GM19328 (cell line): ENCODE results near the gene RASA3.
"Not testable (repeated sequence)": the region's sequence is repeated elsewhere in the genome, so short reads cannot be mapped to it uniquely, and the experiment has no call there.

Experiments used
- ATAC-seq: cut with Tn5 transposase; IDR thresholded peaks from one replicate; pipeline ENCODE4 v1.9.1; 2021; ENCODE audit warnings: mild to moderate bottlenecking, moderate library complexity; ENCODE audit not compliant: unreplicated experiment

Gene RASA3

DNA sequence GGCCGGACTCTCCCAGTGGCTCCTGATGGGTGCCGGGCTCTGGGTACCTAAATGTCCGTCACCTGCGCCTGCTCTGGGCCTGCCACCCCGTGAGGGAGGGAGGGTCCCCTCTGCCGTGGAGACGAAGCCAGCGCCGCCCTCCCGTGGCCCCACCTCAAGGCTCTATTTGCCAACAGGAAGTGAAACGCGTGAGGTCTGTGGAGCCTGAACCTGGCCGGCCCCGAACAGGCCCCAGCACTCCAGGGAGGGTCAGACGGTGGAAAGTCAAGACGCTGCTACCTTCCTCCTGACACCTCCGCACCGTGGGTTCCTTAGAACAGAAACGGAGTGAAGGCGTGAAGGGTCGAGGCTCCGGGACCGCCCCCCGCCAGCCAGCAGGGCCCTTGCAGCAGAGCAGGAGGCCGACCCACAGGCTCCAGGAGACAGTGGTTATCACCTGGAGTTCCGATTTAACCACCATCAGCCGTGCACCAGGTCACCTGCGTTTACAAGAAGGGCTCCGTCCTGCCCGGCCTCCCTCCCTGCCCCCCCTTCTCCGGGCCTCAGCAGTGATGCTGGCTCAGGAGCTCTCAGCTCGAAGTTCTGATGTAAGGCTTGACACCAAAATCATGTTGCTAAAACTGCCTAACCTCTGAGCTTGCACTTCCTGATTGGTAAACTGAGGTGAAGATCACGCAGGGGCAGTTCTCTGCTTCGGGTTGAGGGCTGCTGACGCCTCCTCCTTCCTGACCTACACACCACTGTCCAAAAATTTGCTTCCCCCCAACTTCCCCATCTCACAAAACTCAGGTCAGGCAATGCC, 107.6 kb downstream of the RASA3 start:
- peak; percentile 62 for ATAC-seq

DNA sequence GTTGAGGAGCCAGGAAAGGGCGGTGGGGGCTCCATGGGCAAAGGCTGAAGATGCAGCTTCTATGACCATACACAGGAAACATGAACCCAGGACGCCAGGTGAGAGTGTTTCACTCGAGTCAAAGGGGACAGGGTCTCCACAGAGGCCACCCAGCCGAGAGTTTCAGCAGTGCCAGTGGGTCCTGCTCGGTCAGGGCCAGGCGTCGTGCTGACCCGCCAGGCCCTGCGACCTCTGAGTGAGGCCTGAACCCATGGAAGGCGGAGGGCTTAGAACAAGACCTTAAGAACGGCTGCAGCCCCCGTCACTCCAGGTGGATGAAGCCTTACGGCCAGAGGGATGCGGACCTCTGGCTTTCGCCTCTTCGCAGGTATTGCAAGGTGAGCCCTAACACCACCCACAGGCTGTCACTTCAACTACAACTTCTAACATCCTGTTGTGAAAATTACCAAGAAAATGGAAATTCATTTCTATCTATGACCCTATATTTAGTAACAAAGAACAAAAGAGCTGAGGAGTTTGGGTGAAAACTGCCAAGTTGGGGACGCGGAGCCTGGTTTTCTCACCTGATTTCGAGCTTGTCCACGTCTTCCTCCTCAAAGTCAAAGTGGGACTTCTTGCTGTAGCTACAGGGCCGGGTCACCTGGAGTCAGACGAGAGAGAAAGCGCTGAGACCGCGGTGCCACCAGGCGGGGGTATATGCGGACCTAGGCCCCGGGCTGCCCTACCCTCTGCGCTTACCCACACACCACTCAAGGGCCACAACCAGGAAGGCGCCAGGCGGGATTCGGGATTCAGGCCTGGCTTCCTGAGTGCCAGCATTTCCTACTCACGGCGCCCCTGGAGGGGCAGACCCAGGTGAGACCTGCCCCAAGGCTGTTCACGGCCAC, 108.5 kb downstream of the RASA3 start:
- ATAC-seq, result peak; percentile 2

DNA sequence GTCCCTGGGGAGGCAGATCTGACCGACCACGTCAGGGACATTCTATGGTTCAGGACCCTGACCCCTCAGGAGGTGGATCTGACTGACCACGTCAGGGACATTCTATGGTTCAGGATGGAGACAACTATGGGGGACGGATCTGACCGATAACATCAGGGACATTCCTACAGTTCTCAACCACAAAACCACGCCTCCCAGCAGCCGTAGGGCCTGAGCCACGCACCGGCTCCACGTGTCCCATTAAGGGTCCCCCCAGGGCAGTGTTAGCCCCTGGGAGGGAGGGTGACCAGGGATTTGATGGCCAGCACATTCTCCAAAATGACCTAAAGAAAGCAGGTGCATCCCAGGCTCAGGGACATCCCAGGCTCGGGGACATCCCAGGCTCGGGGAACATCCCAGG, 109.5 kb downstream of the RASA3 start:
- ATAC-seq, result no peak

DNA sequence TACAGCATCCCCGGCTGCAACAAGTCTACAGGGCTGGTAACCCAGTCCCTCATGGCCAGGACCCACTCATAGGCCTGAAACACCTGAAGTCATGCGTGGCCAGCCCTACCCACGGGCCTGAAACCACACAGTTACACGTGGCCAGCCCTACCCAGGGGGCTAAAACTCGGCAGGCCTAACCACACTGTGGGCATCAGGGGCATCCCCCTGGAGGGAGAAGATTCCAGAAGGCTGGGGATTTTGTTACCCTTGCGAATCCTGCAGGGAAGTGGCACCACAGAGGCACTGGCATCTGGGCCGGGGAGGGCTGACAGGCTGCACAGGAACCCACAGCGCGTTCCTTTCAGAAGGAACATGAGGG, 110.1 kb downstream of the RASA3 start:
- ATAC-seq, result no peak

DNA sequence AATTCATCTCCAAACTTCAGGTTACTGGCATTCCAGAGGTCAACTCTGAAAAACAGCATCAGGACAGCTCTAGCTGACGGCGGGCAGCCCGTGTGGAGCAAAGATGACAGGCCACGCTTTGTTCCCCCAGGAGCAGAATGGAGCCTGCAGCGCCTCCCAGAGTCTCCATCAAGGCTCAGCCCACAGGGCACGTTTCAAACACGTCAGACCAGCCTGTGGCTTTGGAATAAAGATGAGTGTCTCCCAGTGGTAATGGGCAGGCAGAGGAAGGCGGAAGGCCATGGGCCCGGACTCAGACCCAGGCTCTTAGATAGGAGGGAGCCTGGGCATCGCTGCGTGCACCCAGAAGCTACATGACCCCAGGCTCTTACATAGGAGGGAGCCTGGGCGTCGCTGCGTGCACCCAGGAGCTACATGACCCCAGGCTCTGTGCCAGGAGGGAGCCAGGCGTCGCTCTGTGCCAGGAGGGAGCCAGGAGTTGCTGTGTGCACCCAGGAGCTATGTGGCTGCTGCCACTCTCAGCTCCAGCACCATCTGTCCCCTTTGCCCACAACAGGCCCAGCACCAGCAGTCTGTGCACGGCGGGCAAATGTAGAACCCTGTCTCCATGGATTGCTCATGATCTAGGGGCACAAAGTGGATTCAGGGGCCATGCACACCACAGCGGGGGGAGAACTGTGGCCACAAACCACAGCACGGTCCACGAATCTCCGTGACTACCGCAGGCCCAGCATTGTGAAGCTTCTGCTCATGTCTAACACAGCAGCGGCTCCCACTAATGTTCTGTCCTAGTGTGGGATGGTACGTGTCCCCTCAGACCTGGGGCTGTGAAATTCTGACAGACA, 110.7 kb downstream of the RASA3 start:
- ATAC-seq, result no peak

DNA sequence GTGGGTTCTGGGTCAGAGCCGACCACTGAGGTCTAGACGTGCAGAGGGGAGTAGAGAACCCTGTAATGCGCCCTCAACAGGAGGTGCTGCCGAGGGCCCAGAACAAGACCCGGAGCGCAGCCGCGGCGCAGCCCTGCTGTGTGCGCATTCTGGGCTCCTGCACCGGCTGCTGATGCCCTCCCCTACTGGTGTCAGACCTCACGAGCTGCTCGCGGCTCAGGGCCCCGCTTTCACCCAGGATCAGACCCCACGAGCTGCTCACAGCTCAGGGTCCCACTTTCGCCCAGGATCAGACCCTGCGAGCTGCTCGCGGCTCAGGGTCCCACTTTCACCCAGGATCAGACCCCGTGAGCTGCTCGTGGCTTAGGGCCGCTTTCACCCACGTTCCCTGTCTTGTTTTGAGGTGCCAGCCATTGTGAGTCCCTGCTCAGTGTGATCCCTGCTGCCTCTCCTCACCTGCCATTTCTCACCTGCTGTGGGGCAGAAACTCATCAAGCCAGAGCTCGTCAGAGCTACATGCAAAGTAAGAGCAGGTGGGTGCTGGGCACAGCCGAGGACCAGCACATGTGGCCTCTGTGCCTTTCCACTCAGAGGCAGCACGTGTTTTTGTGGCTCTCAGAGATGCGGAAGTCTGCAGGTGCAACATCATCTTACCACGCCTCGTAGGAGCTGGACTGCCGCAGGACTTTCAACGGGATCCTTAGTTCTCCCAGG, 111.5 kb downstream of the RASA3 start:
- no peak for ATAC-seq

DNA sequence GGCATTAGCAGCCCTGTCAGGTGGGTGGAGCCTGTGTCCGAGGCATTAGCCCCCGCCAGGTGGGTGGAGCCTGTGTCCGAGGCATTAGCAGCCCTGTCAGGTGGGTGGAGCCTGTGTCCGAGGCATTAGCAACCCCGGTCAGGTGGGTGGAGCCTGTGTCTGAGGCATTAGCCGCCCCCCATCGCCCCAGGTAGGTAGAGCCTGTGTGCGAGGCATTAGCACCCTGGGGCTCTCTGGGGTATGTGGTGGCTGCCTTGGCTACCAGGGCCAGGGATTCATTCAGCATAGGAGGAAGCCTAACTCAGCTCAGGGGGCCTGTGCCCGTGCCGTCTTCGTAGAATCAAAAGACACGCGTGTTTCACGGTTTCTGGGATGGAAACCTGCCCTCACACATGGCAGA, 112.3 kb downstream of the RASA3 start:
- not testable (repeated sequence) for ATAC-seq

DNA sequence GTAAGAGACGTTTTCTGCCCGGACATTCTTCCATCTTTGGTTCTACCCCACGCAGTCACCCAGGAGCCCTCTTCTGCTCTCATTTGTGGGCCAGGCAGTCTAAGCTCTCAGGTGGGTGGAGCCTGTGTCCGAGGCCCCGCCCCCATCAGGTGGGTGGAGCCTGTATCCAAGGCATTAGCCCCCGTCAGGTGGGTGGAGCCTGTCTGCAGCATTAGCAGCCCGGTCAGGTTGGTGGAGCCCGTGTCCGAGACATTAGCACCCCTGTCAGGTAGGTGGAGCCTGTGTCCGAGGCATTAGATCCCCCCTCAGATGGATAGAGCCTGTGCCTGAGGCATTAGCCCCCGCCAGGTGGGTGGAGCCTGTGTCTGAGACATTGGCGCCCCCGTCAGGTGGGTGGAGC, 113.1 kb downstream of the RASA3 start:
- ATAC-seq, result no peak

DNA sequence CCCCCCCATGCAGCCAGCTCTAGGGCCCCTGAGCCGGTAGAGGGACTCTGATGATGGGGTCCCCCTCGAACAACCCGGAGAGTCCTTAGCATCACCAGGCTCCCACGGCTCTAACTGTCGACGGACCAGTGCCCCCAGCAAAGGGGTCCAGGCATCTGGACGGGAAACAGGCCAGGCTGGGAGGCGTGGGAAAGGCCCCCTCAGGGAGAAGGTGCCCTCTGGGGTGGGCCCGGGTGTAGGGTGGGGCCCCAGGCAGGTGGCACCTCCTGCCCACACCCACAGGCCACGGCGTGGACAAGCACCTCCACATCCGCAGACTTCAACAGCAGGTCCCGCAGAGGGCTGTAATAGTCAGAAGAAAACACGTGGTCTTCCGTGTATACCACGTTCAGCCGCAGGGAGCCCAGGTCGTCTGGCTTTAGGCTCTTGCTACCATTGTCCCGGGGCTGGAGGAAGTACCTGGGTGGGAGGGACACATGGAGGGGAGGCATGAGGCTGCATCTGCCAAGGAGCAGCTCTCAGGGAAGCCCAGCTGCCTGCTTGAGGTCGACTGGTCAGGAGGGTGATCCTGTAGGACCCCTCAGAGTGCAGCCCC, 113.9 kb downstream of the RASA3 start:
- ATAC-seq, result no peak

DNA sequence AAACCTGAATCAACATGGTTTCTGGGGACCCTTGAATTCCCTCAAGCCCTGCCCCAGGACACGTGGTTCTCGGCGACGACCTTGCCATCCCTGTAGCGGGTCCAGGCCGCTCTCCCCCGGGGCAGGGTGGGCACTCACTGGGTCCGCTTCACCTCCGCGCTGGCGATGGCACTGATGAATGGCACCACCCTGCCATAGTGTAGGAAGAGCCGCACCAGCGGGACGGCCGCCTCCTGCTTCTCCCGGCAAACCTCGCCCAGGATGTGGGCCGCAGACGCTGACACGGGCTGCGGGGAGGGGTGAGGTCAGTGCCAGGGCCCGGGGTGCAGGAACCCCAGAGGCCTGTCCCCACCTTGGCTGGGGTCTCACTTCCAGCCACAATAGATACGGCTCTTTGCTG, 114.5 kb downstream of the RASA3 start:
- ATAC-seq, result no peak

DNA sequence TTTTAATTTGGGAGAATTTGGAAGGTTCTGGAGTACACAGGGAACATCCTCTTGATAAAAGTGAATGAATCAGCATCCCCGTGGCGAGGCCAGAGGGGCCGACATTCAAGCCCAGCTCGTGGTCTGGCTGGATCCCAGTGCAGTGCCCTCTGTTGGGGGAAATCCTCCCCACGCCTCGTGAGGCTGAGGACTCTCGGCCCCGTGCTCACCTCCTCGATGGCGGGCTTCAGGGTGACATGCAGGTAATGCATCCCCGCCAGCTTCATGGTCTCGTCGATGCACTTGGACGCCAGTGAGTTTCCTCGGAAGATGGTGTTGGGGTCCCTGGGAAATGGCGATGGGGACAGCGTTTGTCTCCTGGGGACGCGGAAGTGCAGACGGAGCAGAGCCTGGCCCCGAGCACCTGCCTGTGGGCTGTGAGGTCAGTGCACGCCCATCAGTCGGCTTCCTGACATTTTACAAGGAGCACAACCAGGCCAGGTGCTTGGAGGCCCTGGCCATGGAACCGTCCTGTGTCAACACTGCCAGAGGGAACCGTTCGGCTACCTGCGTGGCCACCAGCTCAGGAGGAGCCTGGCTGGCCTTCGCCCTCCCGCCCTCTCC, 115.3 kb downstream of the RASA3 start:
- ATAC-seq, result no peak

DNA sequence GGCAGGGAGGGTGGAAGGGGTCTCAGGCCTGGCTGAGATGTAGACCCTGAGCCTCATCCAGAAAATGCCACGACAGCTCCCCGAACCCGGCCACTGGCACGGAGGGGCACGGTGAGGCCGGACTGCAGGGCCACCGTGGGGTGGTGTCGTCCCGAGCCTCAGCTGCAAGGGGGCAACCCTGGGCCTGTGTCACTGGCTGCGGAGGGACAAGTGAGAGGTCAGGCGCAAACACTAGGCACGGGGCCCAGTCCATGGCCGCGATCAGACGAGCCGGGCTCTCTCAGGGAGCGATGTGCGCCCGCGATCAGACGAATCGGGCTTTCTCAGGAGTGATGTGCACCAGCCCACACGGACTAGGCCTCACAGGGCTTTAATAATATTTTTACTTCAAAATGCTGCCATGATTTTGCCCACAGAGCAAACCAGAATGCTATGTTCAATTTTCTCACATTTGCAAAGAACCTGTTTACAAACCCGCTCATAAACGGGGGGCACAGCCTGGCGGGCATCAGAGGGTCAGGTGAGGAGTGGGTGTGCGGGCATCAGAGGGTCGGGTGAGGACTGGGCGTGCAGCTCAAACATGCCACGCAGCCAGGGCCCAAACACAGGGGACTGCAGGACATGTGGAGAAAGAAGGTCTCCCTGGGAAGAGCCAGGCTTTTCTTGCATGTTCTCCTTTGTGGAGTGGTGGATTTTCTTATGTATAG, 115.9 kb downstream of the RASA3 start:
- no peak for ATAC-seq

DNA sequence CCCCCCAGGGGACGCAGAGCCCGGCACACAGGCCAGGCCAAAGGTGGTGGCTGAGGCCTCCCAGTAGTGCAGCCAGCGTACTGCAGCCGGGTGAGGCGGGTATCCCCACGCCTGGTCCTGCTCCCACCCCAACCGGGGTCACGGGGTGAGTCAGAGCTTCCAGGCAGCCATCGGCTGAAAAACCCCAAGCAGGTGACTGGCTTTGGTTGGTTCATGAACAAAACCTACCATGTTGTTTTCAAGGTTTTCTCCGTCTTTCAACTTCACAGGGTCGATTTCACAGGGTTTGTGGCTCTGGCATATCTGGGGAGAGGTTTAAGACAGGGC, 116.5 kb downstream of the RASA3 start:
- ATAC-seq, result no peak

DNA sequence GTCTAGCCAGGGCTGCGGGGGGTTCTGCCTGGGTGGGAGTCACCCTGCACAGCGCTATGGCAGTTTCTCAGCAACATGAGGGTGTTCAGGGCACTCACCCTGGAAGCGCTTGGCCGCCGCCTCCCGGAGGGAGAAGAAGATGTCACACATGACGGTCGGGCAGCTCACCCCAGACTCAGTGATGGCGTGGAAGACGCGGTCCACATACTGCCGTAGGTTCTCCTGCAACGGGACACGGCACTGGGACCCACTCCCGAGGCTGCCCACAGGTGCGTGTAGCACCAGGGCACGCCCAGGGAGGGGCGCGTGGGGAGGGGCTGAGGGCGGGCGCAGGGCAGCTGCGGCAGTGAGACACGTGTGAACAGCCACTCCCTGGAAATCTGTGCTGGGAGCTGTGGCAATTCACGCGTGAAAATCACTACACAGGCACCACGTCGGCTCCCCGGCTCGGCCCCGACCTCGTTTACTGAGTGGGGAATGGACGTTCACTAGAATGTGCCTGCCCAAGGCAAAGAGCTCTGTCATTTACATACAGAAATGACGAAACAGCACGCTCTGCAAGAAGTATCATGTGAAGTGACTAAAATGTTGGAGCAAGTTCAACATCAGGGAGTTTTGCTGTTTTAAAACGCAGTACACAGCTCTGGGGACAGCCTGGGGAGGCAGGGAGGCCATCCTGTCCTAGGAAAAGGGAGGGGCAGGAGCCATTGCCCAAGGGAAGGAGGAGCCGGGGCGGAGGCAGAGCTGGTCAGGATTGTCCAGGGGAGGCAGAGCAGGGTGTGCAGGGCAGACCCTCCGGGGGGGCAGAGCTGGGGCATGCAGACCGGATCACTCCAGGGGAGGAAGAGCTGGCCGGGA, 117.1 kb downstream of the RASA3 start:
- ATAC-seq, result no peak

DNA sequence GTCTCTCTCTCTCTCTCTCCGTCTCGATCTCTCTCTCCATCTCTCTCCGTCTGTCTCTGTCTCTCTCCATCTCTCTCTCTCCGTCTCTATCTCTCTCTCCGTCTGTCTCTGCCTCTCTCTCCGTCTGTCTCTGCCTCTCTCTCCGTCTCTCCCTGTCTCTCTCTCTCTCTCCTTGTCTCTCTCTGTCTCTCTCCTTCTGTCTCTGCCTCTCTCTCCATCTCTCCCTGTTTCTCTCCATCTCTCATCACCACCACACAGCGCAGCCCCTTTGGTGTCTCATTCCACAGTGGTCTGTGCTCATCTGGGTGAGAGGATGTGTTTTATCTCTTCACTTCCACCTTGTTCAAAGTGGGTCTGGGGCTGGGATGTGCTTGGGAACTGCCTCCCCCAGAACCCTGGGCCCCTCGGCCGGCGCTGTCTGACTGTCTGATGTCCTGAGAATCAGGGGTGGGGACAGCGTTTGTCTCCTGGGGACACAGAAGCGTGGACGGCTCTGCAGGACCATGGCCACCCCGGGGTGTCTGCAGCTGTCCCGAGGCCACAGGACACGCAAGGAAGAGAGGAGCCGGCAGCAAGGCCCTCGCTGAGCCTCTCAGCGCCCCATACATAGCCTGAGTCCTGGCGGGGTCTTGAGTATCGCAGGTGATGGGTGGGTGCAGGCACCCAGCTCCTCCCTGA, 118.3 kb downstream of the RASA3 start:
- ATAC-seq, result no peak

DNA sequence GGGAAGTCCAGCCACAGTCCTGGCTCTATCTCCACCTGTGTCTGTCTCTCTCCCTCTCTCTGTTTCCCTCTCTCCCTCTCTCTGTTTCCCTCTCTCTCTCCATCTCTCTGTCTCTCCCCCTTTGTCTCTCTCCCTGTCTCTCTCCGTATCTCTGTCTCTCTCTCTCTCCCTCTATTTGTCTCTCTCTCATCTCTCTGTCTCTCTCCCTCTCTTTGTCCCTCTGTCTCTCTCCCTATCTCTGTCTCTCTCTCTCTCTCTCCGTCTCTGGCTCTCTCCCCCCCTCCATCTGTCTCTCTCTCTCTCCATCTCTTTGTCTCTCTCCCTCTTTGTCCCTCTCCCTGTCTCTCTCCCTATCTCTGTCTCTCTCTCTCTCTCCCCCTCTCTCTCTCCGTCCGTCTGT, 119.1 kb downstream of the RASA3 start:
- no peak for ATAC-seq

DNA sequence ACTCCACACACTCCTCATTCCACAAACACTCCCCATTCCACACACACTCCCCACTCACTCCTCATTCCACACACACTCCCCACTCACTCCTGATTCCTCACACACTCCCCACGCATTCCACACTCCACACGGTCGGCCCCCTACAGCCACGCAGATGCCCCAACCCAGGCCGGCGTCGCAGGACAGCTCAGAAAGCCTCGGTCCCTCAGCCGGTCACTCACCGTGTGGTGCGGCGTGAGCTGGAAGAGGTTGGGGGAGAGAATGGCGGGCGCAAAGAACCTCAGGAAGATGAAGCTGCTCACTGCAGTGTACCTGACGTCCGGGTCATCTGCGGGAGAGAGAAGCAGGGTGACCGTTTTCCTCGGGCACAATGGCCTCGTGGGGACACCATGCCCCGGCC, 119.5 kb downstream of the RASA3 start:
- no peak for ATAC-seq

DNA sequence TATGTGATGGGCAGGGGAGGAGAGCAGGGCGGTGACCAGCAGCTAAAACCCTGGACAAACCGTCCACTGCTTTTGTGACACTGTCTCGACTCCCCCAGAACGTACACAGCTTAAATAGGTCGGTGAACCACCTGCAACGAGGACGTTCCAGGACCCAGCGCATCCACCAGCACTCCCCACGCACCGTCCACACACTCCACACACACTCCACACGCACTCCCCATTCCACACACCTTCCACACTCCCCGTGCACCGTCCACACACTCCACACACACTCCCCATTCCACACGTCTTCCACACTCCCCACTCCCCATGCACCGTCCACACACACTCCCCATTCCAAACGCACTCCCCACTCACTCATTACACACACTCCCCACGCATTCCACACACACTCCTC, 120.3 kb downstream of the RASA3 start:
- no peak for ATAC-seq
